Brain microvascular endothelial cell (primary cell): ENCODE measurements around the gene FAM229A.
A peak's percentile ranks its signal among the peaks of the same experiment; 100 is the strongest.

Experiments used
- DNase-seq: peaks from one replicate; pipeline ENCODE4 v3.0.0-alpha.2; 2020
- H3K27ac ChIP-seq: fragments of 250-450 bp; sonication (Bioruptor Pico); 2 replicates; pipeline ENCODE4 v1.5.1; 2020; ENCODE audit warnings: mild to moderate bottlenecking, moderate library complexity
- H3K27me3 ChIP-seq: fragments of 250-450 bp; sonication (Bioruptor Pico); replicated peaks from 2 replicates; pipeline ENCODE4 v1.5.1; 2020; ENCODE audit warnings: mild to moderate bottlenecking
- H3K36me3 ChIP-seq: fragments of 250-450 bp; sonication (Bioruptor Pico); replicated peaks from 2 replicates; pipeline ENCODE4 v1.5.1; 2020; ENCODE audit warnings: mild to moderate bottlenecking
- H3K4me3 ChIP-seq: 2 replicates; pipeline ENCODE4 v1.5.1; 2011; ENCODE audit warnings: low read depth, mild to moderate bottlenecking, control low read depth, low read length, moderate library complexity
- CTCF ChIP-seq: IDR thresholded peaks from 2 replicates; pipeline ENCODE4 v1.5.1; 2011; ENCODE audit warnings: low read depth, mild to moderate bottlenecking, moderate library complexity, low read length, control low read depth, inconsistent platforms; ENCODE audit errors: missing control alignments
- in situ Hi-C: cut with HindIII; loops from 2 replicates; pipeline ENCODE4 v1.10.0; 2017; ENCODE audit warnings: low sequenced_read_pairs, low pct_ligation_motif_present

The FAM229A gene

DNA sequence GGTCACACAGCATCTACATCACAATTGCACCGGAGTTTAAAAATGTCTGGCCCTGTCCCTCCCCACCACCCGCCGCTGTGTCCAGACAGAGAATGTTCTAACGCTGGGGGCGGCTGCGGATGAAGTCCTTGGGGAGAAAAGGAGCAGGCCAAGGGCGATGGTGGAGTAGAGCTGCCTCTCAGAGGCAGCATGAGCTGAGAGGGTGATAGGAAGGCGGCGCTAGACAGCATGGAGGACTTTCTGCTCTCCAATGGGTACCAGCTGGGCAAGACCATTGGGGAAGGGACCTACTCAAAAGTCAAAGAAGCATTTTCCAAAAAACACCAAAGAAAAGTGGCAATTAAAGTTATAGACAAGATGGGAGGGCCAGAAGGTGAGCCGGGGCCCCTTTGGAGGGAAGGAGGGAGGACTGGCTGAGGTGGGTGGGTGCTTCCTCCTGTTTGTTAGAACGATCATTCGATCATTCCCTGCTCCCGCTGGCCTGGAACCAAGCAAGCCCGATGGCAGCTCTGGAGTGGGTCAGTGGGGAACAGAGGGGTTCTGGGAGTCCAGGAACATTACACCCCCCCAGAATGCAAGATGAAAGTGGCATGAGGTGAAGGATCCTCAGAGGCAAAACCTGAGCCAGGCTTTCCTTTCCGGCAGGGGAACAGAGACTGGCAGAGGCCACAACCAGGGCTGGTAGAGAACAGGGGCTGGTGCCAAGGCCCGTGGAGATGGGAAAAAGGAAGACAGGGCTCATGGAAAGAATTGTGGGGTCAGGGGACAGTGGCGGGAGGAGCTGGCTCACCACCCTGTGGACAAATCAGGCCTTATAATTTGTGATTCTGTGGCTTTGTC lies at the start of gene FAM229A, which contains the start of gene TSSK3:
TSS of gene FAM229A (minus strand) at position 12 of the 840 bp plus-strand sequence. CDS start 394 bp downstream, outside the sequence.
TSS of gene TSSK3 (plus strand) at position 66 of the 840 bp plus-strand sequence. CDS start at position 229, 163 bp downstream.
- in situ Hi-C loops = no loop called here
- H3K27me3 ChIP-seq = no peaks in the 10 kb centered on the region
- peak within 1 kb of the TSS; percentile 47 for H3K4me3 ChIP-seq
- no peak for DNase-seq
- peaks cover 29% of the 10 kb centered on the region for H3K36me3 ChIP-seq
- no peak within 1 kb of the TSS for H3K27ac ChIP-seq
- no peak for TF ChIP-seq CTCF

DNA sequence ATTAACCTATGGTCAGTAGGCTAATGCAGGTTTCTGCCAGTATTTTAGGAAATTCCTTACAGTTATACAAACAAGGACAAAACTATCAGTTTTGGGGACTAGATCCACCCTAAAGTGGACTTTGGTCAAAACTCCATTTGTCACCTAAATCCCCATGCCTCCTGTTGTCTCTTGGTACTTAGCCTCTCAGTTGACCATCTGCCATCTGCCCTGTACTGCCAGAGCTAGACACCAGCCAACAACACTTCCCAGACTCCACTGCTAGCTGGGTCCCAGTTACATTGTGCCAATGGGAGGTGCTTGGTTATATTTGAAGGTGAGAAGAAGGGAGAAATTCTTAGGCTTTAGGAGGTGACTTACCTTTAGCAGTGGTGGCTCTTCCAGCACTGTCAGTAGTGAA lies 49.0 kb upstream of the FAM229A start:
- in situ Hi-C loops = no loop called here
- no peak for DNase-seq
- Histone ChIP-seq H3K4me3 (no peak overlapping the region), H3K36me3 (no peaks in the 10 kb centered on the region), H3K27ac (no peak overlapping the region), H3K27me3 (no peaks in the 10 kb centered on the region)
- TF ChIP-seq CTCF = no peak

GRCh38 chr1:32406629-32407111 lies 44.4 kb upstream of the FAM229A start:
- in situ Hi-C loops = no loop called here
- no peak overlapping the region for H3K27ac ChIP-seq
- no peak for DNase-seq
- no peak overlapping the region for H3K4me3 ChIP-seq
- no peaks in the 10 kb centered on the region for H3K27me3 ChIP-seq
- H3K36me3 ChIP-seq = no peaks in the 10 kb centered on the region
- no peak for TF ChIP-seq CTCF

GRCh38 chr1:32405672-32406467 lies 43.6 kb upstream of the FAM229A start:
- no peak overlapping the region for H3K4me3 ChIP-seq
- no peak overlapping the region for H3K27ac ChIP-seq
- in situ Hi-C loops = no loop called here
- no peaks in the 10 kb centered on the region for H3K27me3 ChIP-seq
- H3K36me3 ChIP-seq = no peaks in the 10 kb centered on the region
- no peak for DNase-seq
- TF ChIP-seq CTCF = no peak

- Histone ChIP-seq H3K36me3 (no peaks in the 10 kb centered on the region), H3K27ac (no peak overlapping the region), H3K4me3 (no peak overlapping the region), H3K27me3 (no peaks in the 10 kb centered on the region)
- no peak for TF ChIP-seq CTCF
- in situ Hi-C loops = no loop called here
- DNase-seq = no peak
Observed at GRCh38 chr1:32404946-32405345, 42.7 kb upstream of the FAM229A start.
